Spleen (tissue), 7 donors: ENCODE data around the gene CCDC88C.

Experiments used
- POLR2AphosphoS5 ChIP-seq, 3 donors: sonication (generic); formaldehyde crosslinking; IDR thresholded peaks; one replicate each; pipeline ENCODE4 v1.5.1; 2017; ENCODE audit warnings: antibody characterized with exemption in 3 of 3
- TF ChIP-seq, protein P1 (sequence below), 11 experiments: fragments of 200-600 bp in 7 of 11; fragments of 450-650 bp in 4 of 11; sonication (generic) in 4 of 11; IDR thresholded peaks in 8 of 11; conservative IDR thresholded peaks in 3 of 11; 1 replicate in 7 of 11; 2 replicates in 4 of 11; pipeline versions ENCODE4 v1.4.0 to v1.8.0; 2016 to 2021; ENCODE audit warnings: antibody characterized with exemption in 11 of 11, inconsistent platforms in 4 of 11, mild to moderate bottlenecking in 1 of 11
- donor health status: DM: no; HTN: no; CAD: no; lungs with moderate emphysema.
- donor health status: DM: no; HTN: no; CAD: no.
- donor health status: DM: no; HTN: no; CAD: no.

DNA sequence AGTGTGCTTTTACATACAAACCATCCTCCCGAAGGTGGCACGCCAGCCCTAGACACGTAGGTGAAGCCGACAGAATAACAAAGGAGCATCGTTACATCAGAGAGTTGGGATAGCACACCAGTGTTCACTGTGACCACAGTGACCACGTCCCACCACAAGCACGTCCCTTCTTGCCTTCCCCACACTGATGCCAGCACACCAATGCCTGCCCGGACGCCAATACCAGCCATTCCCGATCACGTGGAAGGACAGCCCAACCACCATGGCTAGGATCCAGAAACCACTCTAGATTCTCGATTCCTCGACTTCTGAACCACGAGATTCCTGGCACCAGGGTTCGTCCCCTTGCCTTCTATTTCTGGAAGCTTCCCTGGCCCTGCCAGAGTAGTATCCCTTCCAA lies 125.1 kb downstream of the CCDC88C start:
- TF ChIP-seq, protein P1, sequence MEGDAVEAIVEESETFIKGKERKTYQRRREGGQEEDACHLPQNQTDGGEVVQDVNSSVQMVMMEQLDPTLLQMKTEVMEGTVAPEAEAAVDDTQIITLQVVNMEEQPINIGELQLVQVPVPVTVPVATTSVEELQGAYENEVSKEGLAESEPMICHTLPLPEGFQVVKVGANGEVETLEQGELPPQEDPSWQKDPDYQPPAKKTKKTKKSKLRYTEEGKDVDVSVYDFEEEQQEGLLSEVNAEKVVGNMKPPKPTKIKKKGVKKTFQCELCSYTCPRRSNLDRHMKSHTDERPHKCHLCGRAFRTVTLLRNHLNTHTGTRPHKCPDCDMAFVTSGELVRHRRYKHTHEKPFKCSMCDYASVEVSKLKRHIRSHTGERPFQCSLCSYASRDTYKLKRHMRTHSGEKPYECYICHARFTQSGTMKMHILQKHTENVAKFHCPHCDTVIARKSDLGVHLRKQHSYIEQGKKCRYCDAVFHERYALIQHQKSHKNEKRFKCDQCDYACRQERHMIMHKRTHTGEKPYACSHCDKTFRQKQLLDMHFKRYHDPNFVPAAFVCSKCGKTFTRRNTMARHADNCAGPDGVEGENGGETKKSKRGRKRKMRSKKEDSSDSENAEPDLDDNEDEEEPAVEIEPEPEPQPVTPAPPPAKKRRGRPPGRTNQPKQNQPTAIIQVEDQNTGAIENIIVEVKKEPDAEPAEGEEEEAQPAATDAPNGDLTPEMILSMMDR (IDR thresholded peaks at IDR 0.05 in 8 of 11, conservative IDR thresholded peaks at IDR 0.05 in 3 of 11), result no peak
- no peak for TF ChIP-seq POLR2AphosphoS5 (IDR thresholded peaks at IDR 0.05)
